Right ventricle myocardium inferior (tissue), 1 donor: ENCODE results near the gene OCA2. TPM values are rescaled to one million over a fixed set of nuclear protein-coding genes. Genes with fewer than 3 reads are reported as not detected.
"Not testable (repeated sequence)": the region's sequence is repeated elsewhere in the genome, so short reads cannot be mapped to it uniquely, and the experiment has no call there.

Experiments used
- ATAC-seq: fragments of 200-7000 bp; cut with Tn5 transposase; one replicate; pipeline ENCODE4 v1.9.1; 2020; ENCODE audit warnings: mild to moderate bottlenecking, moderate library complexity
- DNase-seq: peaks from one replicate; pipeline ENCODE4 v3.0.0; 2021; ENCODE audit errors: missing footprints
- intact Hi-C: fragments of 100-400 bp; cut with DNase I; formaldehyde crosslinking; loops from one replicate; pipeline ENCODE4 v1.11.0; 2022
- total RNA-seq: library from RNA; stranded (reverse); fragmentation: NEBNext Ultra II Directional; extraction: Animal tissue kit (Norgen Biotek cat#: 25700); gene quantifications from one replicate; pipeline ENCODE4 v1.2.1, GENCODE V29; 2021
- donor health status: DM: no; HTN: yes; CAD: no; lungs with severe emphysema.

The OCA2 gene
- total RNA-seq, 1 donor from 2014 or later, result not detected

DNA sequence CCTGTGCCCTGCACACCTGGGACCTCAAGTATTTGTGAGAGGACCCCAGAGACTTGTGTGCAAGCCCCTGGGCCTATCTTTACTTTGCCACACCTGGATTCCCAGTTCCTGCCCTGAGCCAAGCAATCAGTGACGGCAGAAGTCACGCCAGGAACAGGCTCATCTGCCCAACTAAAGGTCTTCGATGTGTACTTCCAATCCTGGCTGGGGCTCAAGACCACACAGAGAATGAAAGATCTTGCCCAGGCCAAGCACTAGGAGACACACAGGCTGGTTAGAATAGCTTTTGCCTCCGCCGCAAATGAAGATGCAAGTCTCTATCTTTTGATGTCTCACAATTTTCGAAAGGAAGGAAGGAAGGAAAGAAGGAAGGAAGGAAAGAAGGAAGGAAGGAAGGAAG is 228.8 kb downstream of the OCA2 start:
- ATAC-seq (no peak), DNase-seq (no peak)
- intact Hi-C loops, result no loop called here

DNA sequence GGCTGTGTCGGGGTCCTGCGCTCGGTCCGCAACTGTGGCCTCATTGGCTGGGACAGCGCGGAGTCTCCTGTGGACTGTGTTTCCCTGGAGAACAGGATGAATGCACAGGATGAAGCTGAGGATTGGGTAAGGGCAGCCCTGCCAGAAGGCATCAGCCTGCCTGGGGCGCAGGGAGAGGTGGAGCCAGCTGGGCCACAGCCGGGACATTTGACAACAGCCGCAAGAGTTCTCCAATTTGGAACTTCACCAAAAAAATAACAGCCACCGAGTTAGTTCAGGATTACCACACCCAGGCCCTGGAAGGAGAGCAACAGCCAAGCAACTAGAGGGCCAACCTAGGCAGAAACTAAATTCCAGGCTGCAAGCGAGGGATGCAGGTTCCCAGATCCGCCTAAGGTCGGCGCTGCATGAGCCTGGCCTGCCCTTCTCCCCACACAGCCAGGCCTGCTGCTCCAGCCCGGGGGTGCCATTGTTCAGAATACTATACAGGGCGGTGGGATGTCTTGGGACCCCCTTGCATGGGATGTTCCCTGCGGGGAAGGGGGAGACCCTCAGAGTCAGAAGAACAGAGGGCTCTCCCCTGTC is 229.3 kb downstream of the OCA2 start:
- ATAC-seq, result no peak
- intact Hi-C loops, result no loop called here
- DNase-seq, result no peak

DNA sequence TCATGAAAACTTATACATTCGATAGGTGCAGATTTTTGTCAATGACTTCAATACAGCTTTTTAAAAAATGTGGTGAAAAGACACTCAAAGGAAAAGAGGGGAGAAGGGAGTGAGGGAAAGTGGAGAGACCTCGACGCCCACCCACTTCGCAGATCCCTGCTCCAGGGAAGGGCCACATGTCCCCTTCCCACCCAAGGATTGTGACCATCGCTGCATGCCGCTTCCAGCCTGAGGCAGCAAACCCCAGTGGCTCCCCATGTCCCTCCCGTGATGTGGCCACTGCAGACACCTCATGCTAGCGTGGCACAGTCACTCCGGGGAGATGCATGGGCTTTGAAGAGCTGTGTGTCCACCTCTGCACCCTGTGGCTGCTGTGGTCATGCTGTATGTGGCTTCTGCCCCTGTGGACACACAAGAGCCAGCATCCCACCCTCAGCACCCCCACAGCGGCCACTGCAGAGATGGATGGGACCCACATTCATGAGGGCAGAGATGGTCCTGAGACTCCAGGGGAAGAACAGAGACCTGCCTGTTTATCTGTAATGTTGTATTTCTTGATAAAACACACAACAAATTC is 230.2 kb downstream of the OCA2 start:
- no peak for DNase-seq
- no peak for ATAC-seq
- intact Hi-C loops, result no loop called here

DNA sequence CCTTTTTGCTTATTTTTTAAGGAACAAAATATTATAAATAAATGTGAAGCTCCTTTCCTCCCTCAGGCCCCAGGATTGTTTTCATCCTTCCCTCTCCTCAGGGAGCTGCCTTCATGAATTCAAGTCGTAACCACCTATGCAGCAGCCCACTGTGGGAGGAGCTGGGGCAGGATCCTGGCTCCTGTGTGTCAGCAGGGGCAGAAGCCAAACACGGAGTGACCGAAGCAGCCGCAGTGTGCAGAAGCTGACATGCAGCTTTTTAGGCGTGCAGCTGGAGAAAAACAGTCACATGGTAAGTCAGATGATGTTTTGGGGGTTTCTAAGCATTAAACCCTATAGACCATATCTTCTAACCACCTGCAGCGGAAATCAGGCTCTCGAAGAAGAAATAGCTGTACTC is 231.3 kb downstream of the OCA2 start:
- DNase-seq (no peak), ATAC-seq (no peak)
- intact Hi-C loops, result no loop called here

DNA sequence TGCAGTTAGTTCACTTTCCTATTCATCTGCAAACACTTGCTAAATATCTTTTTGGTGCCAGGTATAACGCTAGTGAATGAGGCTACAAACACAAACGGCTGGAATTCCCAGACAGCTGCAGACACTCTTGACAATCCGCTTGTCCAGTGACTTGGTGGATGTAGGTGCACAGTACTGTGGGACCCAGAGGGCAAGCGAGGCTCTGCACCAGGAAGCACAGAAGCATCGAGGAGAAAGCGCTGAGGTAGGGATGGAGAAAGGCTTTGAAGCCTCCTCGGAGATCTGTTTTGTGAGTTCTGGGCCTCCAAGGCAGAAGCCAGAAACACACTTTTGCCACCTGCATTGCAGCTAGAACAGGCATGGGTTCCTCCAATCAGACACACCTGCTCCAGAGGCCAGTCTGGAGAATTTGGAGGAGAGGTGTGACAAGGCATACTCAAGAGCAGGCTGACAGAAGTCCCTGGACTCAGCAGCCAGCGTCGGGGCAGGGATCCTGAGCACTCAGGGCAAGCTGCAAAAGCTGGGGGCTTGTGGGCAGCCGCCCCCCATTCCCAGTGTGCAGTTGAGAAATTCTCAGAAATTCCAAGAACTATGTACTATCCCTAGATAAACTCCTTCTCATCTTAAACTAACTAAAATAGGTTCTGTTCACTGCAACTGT is 232.5 kb downstream of the OCA2 start:
- DNase-seq (no peak), ATAC-seq (no peak)
- intact Hi-C loops, result no loop called here

DNA sequence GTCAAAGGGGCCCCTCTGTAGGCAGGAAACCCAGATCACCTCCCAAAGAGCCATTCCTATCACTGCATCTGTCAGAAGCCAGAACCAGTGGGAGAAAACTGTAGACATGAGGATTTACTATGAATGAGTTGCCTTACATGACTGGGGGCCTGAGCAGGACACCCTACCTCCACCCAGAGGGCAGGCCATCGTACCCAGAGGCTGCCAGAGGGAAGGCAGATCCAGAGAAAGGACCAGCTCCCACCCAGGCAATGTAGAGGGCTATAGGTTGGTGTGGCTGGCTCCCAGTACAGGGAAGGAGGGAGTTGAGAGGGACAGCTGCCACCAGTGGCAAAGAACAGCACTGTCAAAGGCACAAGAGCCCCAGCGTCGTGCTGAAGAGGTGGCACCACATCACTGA is 233.2 kb downstream of the OCA2 start:
- no peak for DNase-seq

DNA sequence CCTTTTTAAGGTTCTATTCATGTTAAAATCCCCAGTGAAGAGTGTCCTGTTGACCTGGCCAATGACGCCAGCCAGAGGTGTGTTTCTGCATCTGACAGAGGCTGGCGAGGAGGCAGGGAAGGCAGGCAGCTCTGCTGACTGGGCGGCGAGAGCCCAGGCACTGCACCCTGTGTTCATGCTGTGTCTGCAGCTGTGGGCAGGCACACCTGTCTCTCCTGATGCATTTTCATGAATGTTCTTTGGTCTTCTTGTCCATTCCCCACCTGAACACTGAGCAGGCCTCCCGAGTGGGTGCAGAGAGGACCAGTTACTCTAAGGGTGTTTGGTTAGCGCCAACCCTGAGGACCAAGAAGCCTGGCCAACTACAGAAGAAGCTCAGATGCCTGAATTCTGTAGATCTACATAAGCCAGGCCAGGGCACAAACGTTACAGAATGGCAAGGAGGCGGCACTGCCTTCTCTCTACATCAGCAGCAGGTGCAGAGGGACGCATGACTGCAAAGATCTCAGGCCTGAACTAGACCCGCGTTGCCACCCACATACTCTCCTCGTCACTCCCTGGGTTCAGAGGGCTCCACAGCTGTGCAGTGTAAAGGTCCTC is 233.7 kb downstream of the OCA2 start:
- no peak for DNase-seq
- ATAC-seq, result no peak
- intact Hi-C loops, result no loop called here

More for the DNA sequence above, 233.2 kb downstream of the OCA2 start:
- intact Hi-C loops, result no loop called here
- no peak for ATAC-seq

DNA sequence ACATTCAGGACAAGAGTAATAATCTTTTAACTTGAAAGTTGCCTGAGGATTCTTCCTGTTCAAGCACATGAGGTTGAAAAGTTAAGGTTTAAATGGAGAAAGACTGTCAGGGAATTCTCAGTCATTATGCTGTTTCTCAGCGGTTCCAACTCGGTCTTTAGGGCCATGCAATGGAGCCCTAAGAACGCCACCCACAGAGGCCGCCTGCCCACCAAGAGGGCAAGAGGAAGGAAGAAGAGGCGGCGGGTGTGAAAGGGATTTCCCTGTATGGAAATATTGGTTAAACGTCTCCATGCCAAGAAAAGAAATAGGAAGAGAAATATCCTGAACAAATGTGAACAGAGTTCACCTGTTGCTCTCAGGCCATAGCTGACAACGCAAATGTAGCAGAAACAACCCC is 234.4 kb downstream of the OCA2 start:
- intact Hi-C loops, result no loop called here
- DNase-seq (no peak), ATAC-seq (no peak)

DNA sequence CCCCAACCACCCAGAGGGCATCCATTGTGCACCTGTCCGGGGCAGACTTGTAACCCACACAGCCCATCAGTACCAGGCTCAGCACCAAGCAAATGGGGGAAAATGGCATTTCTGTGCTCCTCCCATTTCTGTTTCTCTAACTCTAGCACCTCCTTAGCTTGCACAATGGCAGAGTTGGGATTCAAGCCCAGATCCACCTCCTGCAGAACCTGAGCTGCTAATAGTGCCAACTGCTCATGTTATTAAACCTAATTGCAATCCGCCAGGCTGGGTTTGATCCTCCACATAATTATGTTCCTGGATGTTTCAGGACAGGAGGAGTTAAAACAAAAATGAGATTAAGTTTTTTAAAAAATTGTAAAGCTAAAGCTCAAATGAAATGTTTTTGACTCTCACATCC is 235.0 kb downstream of the OCA2 start:
- intact Hi-C loops, result no loop called here
- ATAC-seq (no peak), DNase-seq (no peak)

DNA sequence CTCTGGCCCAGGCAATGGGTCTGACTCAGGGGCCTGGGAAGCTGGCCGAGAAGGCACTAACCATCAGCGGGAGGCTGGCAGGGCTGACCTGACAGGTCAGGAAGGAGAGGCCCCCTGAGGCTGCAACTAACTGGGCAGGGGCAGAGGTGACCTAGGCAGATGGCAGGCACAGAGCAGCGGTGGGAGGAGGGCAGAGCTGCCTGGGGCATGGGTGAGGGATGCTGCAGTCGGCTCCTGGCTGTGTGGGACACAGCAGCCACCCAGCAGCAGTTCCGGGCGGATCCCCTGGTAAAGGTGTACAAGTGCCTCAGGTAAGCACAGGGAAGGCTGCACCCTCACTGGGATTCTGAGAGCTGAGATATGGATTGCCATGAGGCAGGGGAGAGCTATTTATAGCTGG is 236.1 kb downstream of the OCA2 start:
- DNase-seq (no peak), ATAC-seq (no peak)
- intact Hi-C loops, result no loop called here

DNA sequence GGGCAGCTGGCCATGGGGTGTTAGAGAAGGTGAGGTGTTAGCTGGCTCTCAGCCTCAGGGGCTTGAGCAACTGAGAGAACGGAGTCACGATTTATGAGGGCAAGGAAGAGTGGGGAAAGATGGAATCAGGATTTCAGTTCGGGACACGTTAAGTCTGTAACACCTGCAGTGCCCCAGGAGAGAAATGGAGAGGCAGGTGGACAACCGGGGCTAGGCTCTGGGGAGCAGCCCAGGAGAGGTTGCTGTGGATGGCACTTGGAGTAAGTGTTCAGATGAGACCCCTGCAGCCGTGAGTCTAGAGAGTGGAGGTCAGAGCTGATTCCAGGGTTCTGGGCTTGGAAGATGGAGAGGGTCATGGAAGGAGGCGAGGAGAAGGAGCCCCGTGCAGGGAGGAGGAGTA is 237.9 kb downstream of the OCA2 start:
- DNase-seq (no peak), ATAC-seq (no peak)
- intact Hi-C loops, result no loop called here

DNA sequence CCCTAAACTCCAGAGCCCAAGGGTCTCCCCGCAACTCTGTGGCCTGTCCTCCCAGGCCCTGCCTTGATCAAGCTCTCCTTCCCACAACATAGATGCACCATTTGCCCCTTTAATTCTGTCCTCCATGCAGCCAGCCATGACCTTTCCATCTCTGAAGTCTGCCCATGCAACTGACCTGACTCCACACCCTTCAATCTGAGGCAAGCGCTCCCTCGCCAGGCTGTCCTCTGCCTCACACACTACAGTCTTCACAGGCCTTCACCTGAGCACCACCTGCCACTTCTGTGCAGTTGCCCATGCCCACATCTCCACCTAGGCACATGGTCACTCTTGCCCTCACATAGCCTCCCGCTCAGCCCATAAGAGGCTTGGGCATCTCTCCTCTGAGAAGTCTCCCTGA is 244.0 kb downstream of the OCA2 start:
- intact Hi-C loops, result no loop called here
- no peak for ATAC-seq
- DNase-seq, result no peak

DNA sequence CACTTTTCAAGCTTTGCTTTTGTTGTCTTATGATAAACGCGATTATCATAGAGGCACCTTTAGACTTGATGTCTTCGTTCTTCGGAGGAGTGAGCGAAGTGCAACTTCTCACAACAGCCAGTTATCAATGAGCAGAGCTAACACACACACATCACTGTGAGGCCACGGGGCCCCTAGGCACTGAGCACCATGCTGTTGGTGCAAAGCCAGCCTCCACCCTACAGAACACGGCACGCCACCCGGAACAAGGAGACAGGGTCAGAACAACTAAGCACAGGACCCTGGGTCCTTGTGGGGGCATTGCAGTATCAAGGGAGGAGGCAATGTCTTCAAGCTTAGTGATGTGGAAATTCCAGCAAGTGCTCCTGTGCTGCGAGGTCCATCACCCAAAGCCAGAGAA is 244.5 kb downstream of the OCA2 start:
- ATAC-seq, result no peak
- intact Hi-C loops, result no loop called here
- DNase-seq, result no peak

DNA sequence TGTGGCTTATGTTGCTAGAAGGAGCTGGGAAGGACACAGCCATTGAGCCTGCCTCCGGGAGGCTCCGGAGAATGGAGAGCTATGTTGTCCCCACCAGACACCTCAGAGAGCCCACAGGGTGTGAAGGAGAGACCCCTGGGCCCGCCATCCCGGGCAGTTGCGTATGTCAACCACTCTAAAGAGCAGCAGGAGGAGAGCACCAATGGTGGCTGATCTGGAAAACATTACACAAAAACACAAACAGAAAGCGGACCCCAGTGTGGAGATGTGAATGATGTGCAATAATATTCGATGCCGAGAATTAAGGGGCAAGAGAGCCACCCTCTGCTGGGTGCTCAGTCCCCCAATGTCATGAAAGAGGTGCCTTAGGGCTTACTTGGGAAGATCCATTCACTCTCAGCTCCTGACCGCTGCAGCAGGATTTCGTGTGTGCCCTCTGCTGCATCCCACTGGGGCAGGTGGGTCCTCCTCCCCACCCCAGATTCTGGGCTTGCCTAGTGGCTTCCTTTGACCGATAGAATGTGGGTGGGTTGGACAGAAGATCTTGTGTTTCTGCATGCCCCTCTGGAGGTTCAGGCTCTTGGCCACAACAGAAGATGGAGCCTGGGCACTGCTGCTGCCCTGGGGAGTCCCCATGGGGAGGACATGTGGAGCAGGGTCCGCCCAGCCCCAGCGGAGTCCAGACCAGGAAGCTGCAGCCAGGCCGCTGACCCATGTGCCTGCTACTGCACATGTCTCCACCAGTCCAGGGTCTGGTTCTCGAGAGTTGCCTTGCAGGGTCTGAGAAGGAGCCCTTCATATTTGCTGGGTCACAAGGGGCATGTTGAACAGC is 245.3 kb downstream of the OCA2 start:
- no peak for DNase-seq
- no peak for ATAC-seq
- intact Hi-C loops, result no loop called here

DNA sequence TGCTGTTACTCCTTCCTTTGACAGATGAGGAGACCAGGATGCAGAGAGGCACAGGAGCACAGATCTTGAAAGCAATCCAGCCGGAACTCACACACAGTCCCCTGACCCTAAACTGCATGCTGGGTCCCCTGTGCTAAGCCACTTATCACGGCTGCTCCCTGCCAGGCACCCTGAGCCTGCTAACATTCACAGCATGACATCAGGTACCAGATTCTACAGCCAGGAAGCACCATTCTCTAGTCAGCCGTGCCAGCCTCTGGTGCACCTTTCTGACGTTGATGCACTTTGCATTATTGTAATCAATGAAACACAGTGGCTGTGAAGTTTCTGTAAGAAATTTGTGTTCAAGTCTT is 247.3 kb downstream of the OCA2 start:
- ATAC-seq (no peak), DNase-seq (no peak)
- intact Hi-C loops, result no loop called here

DNA sequence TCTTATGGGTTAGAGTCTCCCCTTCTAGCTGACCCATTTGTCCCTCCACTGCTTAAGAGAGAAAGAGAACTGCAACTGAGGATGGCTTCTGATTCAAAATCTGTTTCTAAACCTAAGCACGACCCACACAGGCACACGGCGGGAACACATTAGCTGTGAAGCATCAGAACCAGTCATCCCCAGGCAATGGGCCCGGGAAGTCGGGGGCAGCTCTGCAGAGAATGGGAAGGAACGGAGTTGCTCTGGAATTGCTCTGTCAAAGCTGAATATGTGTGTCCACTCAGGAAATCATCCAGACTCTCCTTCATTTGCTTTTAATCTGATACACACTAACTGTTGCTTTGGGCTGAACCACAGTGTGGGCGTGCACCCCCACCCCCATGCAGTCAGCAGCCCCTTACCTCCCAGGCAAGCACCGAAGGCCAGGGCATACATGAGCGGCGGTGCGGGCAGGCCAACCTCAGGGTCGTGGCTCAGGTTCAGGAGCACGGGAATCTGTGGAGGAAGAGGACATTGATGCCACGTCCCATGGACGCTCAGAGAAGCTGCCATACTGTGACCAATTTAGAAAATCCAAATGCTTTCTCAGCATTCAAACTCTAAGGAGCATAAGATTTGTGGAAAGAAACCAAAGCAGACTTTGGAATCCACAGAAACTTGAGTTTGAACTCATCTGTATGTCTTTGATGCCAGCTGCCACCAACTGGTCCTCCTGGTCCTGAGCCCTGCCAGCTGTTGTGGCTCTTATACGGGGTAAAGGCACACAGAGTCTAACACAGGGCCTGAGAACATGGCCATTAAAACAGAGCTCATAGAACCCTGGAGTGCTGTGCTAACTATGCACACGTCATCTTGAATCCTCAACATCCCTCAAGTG is 247.9 kb downstream of the OCA2 start:
- intact Hi-C loops, result no loop called here
- ATAC-seq, result no peak

DNA sequence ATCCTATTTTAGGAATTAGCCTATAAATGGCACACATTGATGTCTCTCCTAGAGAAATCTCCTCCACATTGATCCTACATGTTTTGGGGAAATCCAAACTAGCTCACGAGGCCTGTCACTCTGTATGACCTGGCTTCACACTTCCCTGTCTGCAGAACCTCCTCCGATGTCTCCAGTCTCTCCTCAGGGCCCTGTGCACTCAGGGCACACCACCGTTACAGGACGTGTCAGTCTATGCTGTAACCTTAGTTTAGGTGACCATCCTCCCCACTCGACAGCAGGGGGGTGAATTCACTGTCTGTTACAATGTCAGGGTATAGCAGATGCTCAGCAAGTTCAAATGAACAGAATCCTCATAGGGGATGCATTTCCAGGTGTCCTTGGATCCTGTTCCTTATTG is 249.1 kb downstream of the OCA2 start:
- intact Hi-C loops, result no loop called here
- DNase-seq, result no peak
- ATAC-seq, result no peak

More for the DNA sequence above, 247.9 kb downstream of the OCA2 start:
- no peak for DNase-seq

DNA sequence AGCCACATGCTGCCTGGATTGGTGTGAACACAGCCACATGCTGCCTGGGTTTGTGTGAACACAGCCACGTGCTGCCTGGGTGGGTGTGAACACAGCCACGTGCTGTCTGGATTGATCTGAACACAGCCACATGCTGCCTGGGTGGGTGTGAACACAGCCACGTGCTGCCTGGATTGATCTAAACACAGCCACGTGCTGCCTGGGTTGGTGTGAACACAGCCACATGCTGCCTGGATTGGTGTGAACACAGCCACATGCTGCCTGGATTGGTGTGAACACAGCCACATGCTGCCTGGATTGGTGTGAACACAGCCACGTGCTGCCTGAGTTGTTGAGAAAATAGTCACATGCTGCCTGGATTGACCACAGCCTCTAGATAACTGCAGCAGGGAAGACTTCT is 250.2 kb downstream of the OCA2 start:
- DNase-seq, intact Hi-C loops, ATAC-seq: not testable (repeated sequence)
